HG03175 (cell line): ENCODE measurements around the gene GPR55.

Source experiments
- ATAC-seq: cut with Tn5 transposase; IDR thresholded peaks from one replicate; pipeline ENCODE4 v1.9.1; 2021; ENCODE audit warnings: mild to moderate bottlenecking, moderate library complexity; ENCODE audit not compliant: unreplicated experiment

The GPR55 gene

DNA sequence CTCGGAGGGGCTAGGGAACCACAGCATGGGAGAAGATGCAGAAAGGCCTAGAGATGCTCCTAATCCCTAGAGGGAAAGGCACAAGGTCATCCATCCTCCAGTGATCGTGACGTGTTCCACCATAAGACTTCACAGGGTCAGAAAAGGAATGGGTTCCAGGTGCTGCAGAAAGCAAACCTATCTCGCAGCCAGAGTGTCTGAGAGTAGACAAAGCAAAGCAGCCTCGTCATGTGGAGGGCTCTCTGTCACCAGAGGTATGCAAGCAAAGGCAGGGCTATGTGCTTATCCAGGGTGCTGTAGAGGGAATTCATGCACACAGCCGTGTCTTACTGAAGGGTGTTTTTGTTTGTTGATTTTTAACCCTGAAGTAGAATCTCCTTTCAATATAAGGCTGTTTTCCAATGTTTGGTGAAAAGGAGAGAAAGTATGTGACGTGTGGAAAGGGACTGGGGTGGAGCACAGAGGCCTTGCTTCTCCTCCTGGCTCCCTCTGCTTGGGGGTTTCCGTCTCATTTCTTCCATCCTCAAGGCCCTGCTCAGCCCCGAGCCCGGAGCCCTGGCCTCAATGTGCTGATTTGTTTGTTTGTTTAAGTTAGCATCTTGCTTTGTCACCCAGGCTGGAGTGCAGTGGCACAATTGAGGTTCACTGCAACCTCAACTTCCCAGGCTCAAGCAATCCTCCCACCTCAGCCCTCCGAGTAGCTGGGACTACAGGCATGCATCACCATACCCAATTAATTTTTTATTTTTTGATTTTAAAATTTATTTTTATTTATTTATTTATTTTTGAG, 3.0 kb downstream of the GPR55 start:
- ATAC-seq: no peak

DNA sequence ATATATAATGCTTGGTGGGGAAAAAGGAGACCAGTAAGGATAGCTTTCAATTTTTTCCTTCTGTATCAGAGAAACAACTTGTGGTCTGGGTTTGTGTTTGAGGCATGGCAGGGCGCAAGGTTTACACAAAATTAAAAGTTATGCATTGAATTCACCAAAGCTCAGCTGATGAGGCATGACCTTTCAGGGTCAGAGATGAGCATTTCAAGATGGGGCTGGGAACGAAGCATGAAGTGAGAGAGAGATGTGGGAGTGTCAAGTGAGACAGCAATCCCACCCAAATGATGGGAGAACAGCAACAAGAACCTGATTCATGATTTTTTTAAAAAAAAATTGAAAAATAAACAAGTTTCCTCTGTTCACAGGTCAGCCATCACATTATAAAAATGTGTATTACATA, 4.9 kb downstream of the GPR55 start:
- no peak for ATAC-seq

DNA sequence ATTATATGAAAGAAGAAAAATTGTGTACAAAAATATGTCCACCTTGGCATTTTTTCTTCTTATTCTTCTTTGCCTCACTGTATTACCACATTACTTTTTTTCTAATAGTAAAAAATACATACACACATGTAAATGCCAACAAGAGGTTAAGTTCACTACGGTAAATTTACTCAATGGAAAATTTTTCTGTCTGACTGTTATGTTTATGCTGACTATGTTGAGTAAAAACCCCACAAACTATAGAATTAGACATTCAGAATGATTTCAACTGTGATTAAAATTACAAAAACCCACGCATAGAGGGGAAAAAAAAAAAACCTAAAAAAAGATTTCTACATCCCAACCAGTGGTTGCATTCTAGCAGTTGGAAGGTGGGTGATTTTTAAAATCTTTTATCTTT, 5.4 kb downstream of the GPR55 start:
- no peak for ATAC-seq

DNA sequence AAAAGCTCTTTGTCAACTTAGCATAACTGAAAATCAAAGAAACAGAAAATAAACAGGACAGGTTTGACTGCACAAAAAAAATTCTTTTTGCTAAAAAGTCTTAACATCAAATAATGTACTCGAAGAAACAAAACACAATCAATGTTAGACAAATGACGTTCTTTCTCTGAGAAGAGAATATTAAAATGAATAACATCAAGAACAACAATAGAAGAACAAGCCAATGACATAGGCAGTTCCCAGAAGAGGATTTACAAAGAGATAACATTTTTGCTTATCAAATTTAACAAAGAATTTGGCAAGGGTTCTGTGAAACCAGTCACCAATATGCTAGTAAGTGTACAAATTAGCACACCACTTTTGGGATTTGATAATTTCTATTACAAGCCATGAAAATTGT, 5.8 kb downstream of the GPR55 start:
- no peak for ATAC-seq

DNA sequence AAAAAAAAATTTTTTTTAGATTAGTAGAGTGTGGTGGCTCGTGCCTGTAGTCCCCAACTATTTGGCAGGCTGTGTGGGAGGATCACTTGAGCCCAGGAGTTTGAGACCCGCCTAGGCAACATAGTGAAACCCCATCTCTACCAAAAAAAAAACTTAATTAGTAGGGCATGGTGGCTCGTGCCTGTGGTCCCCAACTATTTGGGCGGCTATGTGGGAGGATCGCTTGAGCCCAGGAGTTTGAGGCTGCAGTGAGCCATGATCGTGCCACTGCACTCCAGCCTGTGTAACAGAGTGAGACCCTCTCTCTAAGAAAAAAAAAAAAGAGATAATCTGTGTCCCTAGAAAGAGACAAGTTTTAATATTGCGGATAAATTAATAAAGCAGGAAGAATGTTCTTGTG, 8.8 kb downstream of the GPR55 start:
- ATAC-seq: no peak

DNA sequence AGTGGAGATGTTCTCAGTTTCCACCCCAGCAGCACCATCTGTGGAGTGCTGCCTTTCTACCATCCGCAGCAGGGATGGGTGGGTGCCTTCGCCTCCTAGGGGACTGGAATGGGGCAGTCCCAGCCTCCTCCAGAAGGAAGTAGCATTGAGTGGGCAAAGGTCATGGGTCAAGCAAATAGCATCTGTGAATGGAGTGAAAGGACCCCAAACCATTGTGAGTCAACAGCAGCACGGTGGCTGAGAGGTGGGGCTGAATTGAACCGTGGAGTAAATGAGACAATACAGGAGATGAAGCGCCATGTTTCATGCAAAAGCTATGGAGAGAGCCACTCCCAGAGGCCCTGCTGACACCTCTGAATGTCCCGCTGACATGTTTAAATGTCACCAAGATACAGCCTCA, 9.7 kb downstream of the GPR55 start:
- no peak for ATAC-seq

DNA sequence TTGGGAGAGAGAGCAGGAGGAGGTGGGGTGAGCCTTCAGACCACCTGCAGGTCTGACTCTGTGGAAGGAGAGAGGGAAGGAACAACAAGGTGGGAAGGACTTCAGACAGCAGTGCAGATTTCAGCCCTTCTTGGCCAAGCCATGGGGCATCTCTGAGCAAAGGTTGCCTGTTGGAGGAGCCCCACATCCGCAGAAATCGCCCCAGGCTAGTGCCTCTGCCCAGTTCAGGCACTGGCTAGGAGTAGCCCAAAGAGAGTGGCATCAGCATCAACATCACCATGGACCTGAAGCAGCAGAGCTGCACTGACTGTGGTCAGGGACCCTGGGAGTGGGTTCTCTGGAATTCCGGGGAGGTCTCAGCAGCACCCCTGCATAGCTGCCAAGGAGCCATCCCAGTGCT, 10.2 kb downstream of the GPR55 start:
- ATAC-seq: no peak

DNA sequence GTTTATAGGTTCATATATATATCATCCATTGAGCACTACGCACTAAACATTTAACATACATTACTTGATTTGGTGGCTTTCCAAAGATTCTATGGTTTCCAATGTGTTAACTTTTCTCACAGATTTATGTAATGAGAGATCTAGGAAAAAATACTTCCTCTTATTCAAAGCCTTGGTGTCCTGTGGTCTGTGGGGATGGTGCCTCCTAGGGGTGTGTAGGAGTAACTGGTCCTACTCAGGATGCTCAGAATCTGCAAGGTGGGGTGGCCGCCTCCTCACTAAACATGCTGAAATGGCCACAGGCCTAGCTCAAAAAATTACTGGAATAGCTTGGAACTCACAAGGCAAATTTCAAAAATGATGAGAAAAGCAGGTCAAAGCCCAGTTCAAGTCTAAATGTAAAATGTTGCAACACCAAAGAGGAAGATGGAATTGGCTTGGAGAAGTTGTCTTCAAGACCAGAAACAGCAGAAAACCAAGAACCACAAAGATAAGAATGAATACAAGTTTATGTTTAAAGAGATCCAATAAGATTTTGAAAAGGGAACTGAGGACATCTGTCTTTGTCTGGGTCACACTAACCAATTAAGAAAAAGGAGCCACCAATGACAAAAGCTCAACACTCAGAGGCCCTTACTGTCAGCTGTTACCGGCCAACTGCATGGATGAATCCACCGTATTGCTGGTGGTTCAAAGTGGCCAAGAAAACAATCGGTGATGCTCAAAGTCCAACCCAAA, 11.5 kb downstream of the GPR55 start:
- no peak for ATAC-seq

DNA sequence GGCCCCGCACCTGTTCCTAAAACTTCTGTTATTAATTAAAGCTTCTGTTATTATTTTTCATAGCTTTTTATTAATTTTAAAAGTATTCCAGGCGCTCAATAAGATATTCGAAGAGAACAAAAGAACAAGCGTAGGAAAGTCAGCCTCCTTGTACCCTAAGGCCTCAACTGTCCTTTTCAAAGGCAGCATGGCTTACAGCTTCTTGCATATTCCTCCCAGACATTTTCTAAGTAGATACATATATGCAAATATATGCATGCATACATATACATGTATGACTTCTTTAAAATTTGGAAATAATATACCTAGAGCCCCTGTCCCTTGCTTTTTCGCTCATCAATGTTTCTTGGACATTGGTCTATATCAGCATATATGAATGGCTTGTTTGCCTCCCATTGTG, 12.3 kb downstream of the GPR55 start:
- no peak for ATAC-seq

DNA sequence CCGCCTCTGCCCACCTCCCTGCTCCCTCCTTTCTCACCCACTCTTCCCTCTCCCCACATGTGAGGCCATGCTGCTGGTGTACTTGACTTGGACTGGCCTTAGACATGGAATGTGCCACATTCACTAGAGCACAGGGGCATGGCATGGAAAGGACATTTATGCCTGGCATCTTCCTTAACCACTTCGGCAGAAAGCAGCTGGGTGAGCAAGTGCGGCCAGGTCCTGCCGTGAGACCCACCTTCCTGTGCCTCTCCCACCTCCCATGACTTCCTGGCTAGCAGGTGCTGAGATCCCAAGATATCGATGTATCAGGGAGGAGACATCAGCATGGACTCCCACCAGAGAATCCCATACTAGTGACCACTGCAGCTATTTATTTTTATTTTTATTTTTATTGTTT, 13.0 kb downstream of the GPR55 start:
- ATAC-seq: no peak

DNA sequence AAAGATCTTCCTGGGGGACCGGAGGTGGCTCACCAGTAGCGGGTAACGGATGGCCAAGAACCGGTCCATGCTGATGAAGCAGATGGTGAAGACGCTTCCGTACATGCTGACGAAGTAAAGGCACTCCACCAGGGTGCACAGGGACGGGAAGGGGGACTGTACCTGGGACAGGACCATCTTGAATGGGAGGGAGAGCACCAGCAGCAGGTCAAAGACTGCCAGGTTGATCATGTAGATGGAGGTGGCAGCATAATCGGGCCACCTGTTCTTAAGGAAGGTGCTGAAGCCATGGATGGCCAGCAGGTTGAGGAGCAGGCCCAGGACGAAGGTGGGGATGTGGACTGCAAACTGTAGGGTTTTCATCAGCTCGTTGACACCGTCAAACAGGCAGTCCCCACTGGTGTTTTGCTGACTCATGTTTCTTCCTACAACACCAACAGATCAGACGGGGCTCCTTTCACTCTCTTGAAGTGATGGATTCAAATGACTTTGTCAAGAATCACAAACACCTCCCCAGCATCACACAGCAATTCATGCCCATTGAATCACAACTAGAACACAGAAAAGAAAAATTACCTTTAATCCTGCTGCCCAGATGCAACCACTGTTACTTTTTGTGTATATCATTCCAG, 14.4 kb downstream of the GPR55 start:
- ATAC-seq: no peak

DNA sequence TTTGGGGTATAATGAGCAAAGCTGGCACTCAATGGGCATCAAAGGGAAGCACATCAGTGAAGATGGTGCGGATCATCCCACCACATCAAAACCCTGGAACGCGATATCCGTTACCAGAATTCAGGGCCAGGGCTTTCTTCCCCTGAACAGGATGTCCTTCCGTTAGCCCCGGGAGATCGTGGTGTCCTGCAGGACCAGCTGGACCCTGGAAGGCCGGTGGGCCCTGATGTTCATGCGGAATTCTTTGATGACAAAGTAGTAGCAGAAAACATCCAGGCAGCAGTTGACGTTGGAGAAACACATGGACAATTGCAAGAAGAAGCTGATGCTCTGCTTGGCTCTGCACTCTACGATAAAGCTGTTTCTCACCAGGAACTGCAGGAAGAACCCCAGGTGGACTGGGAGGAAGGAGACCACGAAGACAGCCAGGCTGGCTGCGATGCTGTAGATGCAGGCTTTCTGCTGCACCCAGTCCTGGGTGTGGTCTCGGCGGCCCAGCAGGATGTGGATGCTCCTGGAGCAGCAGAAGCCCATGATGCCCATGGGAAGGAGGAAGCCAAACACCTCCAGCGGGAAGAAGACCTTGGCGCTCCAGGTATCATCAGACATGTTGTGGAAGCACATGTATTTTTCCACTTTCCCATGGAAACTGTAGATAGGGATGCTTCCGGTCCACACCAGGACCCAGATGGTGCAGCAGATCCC, 15.0 kb downstream of the GPR55 start:
- ATAC-seq: no peak

DNA sequence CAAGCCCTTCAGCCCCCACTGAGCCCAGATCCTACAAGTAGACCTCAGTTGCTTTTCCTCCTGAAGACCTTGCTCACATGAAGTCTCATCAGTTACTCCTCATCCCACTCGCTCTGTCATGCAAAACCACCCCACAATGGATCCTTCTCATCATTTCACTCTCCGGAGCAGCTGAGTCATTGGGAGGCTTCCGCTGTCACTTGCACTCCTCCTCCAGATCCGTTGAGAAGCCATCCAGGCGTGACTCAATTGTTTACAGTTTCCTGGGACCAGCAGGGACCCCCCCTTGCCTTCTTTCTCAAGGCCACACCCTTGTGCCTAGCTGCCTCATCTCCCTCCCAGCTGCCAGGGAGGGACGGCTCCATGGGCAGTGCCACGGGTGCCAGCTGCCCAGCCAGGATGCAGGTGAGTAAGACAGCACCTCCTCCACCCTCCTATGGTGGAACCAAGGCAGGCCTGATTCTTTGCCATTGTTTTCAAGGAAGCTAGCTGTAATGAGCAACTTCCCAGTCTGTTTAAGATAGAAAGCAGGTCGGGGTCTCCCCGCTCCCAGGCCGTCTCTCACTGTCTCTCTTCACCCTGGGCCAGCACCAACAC, 16.3 kb downstream of the GPR55 start:
- no peak for ATAC-seq

DNA sequence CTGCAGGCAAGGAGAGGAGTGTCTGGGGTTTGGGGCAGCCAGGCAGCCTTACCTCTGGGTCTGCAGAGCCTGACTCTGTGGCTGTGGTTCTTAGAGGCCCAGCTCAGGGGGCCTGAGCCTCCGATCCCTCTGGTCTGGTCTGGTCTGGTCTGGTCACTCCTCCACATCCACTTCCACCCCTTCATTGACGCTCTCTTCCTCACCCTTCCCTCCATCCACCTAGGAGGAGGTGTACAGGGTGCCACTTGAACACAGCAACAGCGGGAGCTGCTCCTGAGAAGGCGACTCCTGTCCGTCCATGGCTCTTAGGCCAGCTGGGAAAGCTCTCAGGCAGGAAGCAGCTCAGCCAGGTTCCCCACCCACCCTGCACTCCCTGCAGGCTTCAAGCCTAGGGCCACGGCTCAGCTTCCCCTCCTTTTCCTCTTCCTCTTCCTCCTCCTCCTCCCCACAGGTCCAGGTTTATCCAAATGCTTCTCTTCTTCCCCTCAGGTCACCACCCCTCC, 16.9 kb downstream of the GPR55 start:
- no peak for ATAC-seq

DNA sequence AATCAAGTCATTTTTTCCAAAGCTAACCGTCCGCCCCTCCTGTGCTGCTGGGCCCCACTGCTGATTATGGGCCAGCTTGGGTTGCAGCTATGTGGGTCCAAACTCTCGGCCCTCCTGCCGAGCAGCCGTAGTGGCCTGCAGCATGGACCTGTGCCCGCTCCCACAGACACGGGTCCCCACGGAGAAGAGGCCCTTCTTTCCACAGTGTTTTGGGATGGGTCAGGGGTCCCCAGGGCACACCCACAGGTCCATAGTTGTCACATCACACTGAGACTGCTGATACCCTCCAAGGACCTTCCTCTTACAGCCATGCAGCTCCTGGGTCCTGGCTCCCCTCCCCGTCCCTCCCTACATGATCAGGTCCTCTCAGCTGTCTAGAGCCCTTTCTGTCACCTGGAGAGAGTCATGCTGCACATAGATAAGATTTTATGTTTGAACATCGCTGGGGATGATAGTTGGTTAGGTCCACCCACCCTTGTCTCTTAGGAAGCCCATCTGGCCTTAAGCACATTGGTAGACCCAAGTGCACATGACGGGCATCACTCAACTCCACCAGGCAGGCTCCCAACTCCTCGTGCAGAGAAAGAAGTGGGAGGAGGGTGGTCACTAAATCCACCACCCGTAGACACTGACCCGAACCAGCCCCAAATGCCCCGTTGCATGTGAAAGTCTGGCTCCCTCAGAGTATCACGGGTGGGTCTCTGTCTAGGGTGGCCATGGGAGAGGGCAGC, 17.5 kb downstream of the GPR55 start:
- no peak for ATAC-seq

DNA sequence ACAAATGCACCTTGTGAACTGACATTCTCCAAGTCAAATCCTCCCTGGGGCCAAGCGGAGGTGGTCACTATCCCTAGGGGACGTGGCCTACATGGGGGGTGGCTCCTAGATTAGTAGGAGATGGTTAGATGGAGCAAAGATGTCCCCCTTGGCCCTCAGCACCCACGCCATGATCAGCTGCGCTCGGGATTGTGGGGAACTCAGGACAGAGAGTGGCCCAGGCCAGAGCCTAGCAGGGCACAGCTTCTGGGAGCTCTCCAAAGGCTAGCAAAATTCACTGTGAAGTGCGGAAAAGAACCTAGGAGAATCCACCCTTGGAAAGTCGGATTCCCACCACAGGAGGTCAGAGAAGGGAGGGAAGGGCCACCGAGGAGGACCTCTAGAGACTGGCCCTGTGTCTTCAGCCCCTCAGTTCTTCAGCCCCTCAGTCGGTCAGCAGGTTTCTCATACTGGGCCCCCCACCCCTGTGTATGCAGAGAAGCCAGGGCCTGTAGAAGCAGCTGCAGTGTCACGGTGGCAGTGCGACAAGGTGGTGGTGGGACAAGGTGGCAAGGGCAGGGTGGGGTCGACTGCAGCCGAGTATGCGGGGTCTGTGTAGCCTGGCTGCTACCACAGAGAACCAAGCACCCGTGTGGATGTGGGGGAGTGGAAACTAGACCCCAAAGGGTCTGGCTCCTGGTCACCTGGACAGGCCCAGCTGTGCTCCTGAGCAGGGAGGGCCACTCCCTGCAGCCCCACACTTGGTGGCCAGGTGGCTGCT, 18.4 kb downstream of the GPR55 start:
- no peak for ATAC-seq

DNA sequence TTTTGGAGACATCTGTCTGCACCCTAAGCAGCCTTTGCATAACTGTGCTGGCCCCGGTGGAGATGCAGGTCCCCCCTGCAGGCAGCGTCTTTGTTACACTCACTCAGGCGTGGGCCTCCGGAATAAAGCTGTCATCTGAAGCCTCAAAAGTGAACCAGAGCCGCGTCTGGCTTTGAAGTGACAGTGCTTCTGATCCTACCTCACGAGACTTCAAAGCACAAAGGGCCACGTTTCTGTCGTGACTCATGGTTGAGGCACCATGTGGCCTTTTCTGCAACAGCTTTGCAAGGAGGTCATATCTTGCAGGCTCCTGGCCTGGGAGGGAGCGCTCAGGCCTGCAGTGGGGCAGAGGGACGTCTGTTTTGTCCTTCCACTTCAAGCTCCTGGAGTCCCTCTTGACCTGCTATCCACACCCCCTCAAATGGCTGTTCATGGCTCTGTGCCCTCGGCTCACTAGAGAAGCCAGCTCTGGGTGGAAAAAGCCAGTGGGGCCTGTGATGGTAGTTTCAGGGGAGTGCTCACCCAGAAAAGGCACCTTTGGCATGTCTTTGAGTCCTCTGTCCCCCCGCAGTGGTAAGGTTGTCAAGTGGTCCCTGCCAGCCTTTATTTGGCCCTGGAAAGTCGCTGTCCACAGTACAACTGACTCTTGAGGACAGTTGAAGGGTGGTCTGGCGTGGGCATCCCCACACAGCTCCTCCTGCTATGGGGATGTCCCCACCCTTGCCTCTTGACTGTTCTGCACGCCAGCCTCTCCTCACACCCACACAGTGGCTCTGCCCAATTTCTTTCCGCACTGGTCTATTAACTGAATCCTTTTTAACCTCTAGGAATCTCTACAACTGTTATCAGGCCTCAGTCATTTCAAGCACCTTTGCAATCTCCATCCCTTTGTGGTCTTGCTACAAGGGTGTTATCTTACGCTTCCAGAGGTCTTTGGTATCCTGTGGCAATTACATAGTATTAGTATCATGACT, 19.3 kb downstream of the GPR55 start:
- ATAC-seq: no peak

DNA sequence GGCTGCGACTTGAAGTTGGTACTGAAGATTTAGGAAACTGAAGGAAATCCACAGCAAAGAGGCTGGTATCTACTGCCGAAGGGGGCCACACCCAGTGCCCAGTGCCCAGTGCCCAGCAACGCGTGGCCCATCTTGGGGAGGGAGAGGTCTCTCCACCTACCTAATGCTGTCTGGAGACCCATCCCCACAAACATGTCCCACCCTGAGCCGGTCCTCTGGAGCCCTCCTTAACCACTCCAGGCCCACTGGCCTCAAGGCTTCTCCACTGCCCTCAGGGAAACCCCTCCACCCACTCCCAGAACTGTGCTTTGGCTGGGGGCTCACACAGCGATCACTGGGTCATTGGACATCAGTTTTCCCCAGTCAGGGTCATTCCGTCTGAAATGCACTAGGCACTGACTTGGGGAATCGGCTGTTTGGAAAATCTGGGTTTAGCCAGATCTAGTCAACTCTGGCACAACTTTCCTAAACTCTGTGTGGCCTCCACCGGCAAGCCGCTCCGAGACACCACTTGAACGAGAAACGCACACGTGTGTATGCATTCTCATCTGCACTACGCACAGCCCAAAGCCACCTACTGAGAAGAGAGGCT, 20.1 kb downstream of the GPR55 start:
- ATAC-seq: no peak
